ENCODE data around the gene DCDC2C.

DNA sequence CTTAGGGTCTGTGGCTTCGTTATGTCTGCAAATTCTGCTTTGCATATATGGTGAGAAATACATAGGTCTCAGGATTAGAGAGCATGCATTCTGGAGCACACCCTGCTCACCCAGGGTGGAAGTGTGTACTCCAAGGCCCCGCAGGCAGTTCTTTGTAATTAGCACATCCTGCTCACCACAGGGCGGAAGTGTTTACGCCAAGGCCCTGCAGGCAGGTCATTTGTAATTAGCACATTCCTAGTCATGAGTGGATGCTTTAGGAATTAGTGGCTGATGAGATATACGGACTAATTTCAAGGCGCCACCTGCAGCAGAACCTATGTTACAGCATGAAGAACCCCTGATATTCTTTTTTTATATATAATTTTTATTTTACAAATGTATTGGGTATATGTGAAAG, 41.1 kb upstream of the DCDC2C start:
- no peak for TF ChIP-seq EZH2 (IDR thresholded peaks at IDR 0.05; ENCODE audit: borderline replicate concordance)
- TF ChIP-seq, protein P1, sequence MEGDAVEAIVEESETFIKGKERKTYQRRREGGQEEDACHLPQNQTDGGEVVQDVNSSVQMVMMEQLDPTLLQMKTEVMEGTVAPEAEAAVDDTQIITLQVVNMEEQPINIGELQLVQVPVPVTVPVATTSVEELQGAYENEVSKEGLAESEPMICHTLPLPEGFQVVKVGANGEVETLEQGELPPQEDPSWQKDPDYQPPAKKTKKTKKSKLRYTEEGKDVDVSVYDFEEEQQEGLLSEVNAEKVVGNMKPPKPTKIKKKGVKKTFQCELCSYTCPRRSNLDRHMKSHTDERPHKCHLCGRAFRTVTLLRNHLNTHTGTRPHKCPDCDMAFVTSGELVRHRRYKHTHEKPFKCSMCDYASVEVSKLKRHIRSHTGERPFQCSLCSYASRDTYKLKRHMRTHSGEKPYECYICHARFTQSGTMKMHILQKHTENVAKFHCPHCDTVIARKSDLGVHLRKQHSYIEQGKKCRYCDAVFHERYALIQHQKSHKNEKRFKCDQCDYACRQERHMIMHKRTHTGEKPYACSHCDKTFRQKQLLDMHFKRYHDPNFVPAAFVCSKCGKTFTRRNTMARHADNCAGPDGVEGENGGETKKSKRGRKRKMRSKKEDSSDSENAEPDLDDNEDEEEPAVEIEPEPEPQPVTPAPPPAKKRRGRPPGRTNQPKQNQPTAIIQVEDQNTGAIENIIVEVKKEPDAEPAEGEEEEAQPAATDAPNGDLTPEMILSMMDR (IDR thresholded peaks at IDR 0.05; ENCODE audit: poor library complexity) = no peak
- no peak for TF ChIP-seq EZH2phosphoT487 (IDR thresholded peaks at IDR 0.05; ENCODE audit: low read depth, severe bottlenecking, unreplicated experiment)
